GM10266 (cell line): ENCODE measurements around the gene RGL3.

Experiments used
- DNase-seq: peaks from one replicate; pipeline ENCODE4 v3.0.0; 2012; ENCODE audit errors: extremely low spot score
- CTCF ChIP-seq: IDR thresholded peaks from 2 replicates; pipeline ENCODE4 v1.5.1; 2012; ENCODE audit warnings: mild to moderate bottlenecking, low read depth; ENCODE audit not compliant: control insufficient read depth, insufficient read depth; ENCODE audit errors: missing control alignments

Gene RGL3

DNA sequence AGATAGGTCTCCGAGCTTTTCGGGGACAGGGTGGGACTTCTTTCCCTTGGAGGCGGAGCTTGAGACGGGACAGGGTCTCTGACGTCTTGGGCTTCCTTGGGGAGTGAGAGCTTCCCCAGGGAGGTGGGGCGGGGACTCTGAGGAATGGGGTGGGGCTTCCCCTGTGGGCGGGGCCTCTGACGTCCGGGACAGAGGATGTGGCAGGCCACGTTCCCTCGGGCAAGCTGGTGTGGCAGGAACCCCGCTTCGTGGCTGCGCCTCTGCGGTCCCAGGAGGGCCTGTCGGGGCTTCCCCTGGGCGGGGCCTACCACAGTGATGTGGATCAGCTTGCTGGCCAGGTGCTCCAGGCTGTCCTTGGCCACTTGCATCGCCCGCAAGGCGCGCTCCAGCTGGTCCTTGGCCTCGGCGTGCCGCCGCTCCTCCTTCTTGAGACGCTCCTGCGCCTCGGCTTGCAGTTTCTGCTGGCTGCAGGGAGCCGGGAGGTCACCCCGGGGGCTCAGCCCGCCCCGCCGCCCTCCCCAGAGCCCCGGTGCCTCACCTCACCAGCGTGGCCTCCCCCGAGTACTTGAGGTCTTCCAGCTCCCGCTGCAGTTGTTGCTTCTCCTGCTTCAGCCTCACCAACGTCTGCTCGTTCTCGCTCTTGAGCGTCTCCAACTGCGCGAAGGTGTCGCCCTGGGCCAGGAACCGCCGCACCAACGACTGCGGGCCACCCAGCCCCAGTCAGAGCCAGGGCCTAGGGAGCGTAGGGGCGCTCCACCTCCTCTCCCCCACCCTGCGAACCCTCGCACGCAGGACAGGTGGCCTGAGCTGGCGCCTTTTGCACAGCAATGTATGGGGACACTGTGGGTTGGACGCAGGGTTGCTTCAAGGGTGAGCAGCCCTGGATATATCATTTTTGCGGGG lies 3.3 kb upstream of the RGL3 start:
- no peak for TF ChIP-seq CTCF
- DNase-seq, result peak; percentile 95

DNA sequence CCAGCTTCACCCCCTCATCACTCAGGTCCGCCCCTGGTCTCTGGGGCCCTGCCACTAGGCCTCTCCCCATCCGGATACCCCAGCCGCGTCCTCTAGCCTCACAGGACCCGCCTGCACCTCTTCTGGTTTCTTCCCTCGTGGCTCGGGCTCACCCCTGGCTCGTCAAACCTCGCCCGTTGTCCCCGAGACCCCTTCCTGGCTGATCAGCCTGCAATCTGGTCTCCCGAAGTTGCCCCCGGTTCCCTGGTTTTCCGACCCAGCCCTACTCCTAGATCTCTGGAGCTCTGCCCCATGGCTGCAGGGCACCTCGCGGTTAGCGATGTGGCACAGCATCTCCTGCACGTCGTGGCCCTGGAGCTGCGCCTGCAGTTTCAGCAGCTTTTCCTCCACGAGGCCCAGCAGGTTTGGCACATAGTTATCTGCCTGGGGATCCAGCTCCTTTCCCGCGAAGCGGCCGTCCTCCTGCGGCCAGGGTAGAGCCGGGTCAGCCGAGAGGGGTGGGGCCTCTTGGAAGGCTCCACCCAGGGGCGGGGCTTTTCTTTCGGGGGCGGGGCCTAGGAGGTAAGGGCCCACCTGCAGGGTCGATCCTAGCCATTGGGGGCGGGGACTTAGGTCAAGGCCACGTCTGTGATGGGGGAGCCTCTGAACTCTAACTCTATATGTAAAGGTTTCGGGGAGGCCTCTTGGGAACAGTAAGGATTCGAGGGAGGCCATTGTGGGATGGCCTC lies 2.4 kb upstream of the RGL3 start:
- no peak for TF ChIP-seq CTCF
- DNase-seq, result peak; percentile 89

GRCh38 chr19:11420429-11421370 lies 1.6 kb upstream of the RGL3 start:
- no peak for TF ChIP-seq CTCF
- peak; percentile 56 for DNase-seq

DNA sequence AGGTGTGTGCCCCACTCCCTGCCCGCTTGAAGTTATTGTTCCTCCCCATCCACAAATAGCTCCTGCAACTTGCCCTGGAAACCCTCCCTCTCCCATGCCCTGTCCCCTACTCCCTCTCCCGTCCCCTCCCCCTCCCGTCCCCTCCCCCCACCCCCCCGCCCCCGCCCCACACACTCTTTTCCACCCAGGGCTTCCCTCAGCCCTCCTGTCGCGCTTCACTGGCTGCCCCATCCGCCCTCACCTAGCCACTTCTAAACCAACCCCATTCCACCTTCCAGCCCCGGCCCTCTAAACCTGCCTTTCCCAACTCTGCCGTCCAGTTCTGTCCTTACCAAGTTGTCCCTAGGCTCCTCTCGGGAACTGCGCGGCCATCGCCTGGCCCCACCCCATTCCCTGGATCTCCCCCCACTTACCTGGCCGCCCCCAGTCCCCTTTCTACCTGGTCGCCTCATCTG lies 993 bp downstream of the RGL3 start:
- peak; percentile 12 for DNase-seq
- no peak for TF ChIP-seq CTCF

DNA sequence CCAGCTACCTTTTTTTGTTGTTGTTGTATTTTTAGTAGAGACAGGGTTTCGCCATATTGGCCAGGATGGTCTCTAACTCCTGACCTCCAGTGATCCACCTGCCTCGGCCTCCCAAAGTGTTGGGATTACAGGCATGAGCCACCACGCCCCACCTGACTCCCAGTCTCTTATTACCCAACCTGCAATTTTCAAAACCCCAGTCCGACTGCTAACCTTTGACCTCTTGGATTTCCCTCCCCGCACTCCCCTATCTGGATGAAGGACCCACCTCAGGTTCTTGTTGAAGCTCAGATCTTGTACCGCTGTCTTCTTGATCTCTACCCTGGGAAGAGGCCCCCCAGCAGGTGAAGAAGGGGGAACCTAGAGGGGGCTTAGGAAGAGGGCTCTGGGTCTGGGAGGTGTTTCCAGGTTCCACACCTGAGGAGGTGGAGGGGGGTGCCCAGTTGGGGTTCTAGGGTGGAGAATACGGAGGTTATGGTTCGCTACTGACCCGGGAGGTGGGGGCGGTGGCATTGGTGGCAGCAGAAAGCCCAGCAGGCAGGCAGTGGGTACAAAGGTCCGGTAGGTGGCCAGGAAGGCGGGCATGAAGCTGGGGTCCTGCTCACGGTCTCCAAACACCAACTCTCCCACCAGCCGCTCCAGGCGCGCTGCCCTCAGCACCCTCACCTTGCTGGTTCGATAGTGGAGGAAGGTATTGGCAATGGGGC lies 2.6 kb downstream of the RGL3 start:
- no peak for TF ChIP-seq CTCF
- peak; percentile 5 for DNase-seq

GRCh38 chr19:11414544-11414943 lies 4.6 kb downstream of the RGL3 start:
- DNase-seq, result no peak

More at GRCh38 chr19:11414544-11414943, 4.6 kb downstream of the RGL3 start:
- TF ChIP-seq CTCF, result no peak
